GM18951 (cell line): ENCODE data around the gene ABL1.

Experiments
- POLR2A ChIP-seq: IDR thresholded peaks from 4 replicates; pipeline ENCODE4 v1.6.1; 2011; ENCODE audit warnings: mild to moderate bottlenecking; ENCODE audit not compliant: insufficient read length, insufficient read depth; ENCODE audit errors: extremely low read depth
- in situ Hi-C: fragments of 300-500 bp; cut with MboI; formaldehyde crosslinking; loops from one replicate; pipeline ENCODE4 v1.12.0; 2022; ENCODE audit warnings: low sequenced_read_pairs, mixed read lengths, inconsistent platforms; ENCODE audit not compliant: unreplicated experiment

Gene ABL1

DNA sequence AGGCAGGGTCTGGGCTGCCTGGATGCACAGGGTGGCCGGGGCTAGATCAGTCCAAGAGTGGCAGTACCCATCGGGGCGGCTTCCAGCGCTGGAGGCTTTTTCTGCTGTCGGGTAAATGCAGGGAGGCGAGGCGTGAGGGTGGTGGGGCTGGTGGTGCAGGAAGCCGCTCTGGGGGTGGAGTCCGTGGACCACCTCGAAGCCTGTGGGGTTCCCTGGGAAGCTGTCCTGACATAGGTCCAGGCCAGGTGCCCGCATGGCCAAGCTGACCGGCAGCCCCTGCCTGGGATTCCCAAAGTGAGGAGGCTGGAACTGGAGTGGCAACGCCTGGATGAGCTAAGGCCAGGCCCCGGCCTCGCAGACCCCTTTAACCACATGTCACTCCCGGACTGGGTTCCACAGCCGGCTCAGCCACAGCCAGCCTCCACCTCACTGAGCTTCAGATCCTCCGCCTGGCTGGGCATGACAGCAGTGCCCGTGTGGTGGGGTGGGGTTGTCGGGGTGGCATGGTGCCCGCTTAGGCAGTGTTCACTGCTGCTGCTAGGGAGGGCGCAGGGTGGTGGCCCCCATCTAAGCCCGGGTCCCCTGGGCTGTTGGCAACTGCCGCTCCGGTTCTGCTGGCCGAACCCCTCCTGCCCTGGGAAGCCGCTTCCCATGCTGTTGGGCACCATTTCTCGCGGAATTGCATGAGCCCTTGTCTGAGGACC, 62.9 kb downstream of the ABL1 start:
- no peak for TF ChIP-seq POLR2A
- in situ Hi-C loops = no loop called here

- no peak for TF ChIP-seq POLR2A
- in situ Hi-C loops = no loop called here
Observed at GRCh38 chr9:130898552-130898852, 63.4 kb downstream of the ABL1 start.

GRCh38 chr9:130899051-130899748, 64.1 kb downstream of the ABL1 start:
- in situ Hi-C loops = no loop called here
- no peak for TF ChIP-seq POLR2A

DNA sequence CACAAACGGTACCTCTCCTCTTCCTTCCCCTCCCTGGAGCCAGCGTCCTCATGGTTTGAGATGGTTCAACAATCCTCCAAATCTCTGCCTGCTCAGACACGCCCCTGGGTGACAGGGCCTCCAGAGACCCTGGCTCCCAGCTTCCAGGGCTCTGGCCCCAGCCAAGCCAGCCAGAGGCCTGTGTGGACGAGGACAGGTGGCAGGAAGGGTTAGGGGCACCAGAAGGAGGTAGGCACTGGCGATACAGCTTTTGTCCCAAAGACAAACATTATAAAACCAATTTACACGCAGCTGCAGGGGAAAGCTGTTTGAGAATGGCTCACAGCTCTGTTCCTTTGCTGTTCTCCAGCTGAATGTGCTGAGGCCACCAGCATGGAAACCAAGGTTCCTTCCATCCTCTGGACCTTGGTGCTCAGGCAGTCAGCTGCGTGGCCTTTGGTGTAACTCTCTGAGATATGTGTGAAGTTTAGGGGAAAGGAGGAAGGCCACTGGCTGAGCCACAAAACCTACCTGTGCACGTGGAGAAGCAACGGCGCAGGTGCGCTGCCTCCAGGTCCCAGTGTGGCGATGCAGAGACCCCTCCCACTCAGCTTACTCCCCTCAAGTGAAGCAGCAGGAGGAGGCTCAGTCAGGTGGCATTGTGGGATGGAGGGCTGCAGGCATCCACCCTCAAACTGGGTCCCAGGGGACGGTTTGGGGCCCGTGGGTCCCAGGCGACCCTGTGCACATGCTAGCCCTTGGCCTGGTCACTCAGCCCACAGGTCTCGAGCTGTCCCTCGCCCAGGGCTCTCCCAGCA, 65.8 kb downstream of the ABL1 start:
- in situ Hi-C loops = no loop called here
- no peak for TF ChIP-seq POLR2A

DNA sequence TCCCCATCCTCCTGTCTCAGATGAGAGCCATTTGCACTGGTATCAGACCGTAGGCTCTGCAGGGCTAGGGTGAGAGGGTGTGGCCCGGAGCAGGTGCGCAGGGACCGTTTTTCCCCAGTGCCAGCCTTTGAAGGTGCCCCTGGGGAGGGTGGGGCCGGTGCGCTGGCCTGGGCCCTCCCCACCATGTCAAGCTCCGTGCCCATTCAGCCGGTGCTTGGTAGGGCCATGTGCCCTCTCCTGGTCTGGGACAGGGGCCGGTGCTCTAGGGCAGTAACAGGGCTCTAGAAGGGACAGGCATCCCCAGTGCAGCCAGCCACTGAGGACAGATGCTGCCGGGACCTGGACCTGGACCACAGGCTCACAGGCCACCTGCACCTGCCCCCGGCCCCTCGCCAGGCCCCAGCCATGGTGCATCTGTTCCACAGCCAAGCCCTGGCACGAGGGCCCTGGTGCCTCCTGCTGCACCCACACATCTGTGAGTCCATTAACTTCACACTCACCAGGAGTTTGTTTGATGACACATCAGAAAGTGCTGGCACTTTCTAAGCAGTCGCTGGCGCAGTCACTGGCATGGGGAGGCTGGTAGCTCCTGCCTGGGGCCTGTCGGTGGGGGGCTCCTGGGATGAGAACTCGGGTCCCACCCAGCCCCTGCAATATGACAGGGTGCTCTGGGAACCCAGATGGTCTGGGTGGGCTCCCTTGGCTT, 66.6 kb downstream of the ABL1 start:
- TF ChIP-seq POLR2A = no peak
- in situ Hi-C loops = no loop called here

DNA sequence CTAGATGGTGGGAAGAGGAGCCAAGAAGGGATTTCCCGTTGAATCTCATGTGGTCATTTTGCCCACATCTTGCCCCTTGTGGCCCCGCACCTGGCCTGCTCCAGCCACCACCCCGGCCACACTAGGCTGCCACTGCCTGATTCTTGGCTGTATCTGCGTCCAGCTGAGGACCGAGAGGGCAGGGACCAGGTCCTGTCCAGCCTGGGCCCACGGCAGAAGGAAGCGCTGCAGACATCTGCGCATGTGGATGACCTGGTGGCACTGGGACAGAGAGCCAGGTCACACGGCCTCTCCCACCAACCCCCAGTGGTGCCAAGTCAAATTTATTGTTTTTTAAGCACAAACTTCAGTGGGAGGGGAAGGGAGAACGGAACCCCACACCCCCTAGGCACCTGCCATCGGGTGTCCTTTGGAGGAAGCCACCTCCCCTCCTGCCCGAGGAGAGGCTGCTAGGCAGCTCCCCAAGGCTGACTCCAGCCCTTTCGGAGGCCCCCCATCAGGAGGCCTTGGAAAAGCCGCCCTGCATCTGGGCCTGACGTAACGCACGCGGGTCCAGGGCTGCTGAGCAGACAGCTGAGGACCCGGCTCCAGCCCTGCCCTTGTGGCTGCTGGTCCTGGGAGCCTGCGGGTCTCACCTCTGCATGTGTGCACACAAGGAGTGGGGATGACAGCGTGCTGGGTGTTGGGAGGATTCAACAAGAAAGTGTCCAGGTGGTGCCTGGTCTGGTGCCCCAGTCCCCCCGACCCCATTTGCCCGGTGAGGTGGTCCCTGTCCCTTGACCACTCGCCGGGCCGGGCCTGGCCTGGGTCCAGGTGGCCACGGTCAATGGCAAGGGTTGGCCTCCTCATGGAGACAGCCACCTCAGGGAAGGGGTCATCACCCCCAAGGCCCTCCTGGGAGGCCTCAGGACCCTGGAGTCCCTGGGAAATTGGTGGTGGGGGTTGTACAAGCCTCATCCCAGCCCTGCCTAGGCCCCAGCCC, 67.4 kb downstream of the ABL1 start:
- no peak for TF ChIP-seq POLR2A
- in situ Hi-C loops = no loop called here

- in situ Hi-C loops = no loop called here
- no peak for TF ChIP-seq POLR2A
Observed at GRCh38 chr9:130903194-130904069, 68.4 kb downstream of the ABL1 start.

DNA sequence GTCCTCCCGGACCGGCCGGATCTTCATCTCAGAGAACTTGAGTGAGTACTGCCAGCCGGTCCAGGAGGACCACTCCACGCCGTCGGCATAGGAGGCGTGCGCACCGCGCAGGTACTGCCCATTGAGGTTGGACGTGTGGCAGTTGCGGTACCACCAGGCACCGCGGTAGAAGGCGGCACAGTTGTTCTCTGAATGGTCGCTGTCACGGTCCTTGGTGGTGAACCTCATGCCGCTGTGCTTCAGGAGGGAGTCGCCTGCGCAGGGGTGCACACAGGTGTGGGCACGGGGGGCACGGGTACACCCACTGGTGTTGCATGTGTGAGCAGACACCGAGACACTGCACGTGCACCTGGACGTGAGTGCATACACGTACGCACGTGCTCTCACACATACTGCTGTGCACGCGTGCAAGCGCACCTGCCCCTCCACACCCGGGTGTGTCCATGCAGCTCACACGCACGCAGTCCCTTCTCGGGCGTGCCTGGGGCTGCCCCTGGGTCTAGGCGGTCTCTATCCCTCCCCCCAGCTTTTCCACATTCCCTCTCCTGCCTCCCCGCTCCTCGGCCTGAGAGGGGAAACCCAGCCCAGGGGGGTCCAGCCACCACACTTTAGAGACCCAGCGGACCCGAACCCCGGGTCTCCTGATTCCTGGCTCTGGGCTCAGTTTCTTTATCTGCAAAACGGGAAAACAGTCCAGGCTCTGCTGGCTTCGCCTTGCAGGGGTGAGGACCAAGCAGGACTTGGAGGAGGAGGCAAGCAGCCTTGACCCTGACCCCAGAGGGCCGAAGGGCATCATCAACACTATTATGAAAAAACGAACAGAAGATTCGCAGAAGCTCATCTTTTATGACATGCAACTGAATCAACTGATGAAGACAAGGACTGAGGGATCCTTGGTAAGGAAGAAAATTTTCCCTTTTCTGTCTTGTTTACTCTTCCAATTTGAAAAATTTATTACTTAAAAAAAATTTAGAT, 69.3 kb downstream of the ABL1 start:
- in situ Hi-C loops = no loop called here
- no peak for TF ChIP-seq POLR2A

DNA sequence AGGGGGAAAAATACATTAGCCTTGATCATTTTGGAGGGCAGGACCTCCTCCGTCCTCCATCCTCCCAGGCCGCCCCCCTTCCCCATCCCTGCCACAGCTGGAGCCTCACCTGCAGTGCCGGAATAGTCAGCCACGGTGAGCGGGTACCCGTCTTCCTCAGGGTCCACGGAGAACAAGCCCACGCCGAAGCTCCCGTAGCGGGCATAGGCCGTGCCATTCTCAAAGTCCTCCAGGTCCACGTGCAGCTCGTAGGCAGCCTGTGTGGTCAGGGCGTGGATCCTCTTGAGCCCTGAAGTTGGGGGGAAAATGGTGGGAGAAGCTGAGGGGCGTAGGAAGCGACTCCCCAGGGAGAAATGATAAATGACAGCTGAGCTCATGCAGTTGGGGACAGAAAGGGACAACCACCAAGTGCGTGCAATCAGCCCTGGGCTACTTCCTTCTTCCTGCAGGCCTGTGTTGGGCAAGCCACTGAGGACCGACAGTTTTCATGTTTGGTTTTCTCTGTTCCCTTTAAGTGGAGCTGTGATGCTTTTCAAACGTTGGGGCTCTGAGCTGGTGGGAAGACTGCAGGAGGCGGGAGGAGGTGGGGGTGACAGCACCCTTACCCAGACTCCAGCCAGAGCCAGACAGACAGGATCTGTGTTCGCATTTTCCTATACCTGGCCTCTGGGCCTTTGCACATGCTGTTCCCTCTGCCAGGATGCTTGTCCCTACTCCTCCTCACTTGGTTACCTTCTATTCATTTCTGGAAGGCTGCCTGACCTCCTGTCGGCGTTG, 70.3 kb downstream of the ABL1 start:
- in situ Hi-C loops = no loop called here
- TF ChIP-seq POLR2A = no peak
